NCI-H510A (cell line): ENCODE data around the gene PCYT1A.
"Not testable (repeated sequence)": the region's sequence is repeated elsewhere in the genome, so short reads cannot be mapped to it uniquely, and the experiment has no call there.

ENCODE experiments used
- DNase-seq: peaks from one replicate; lab custom pipeline; 2025; lab: John Stamatoyannopoulos, UW

Gene PCYT1A

DNA sequence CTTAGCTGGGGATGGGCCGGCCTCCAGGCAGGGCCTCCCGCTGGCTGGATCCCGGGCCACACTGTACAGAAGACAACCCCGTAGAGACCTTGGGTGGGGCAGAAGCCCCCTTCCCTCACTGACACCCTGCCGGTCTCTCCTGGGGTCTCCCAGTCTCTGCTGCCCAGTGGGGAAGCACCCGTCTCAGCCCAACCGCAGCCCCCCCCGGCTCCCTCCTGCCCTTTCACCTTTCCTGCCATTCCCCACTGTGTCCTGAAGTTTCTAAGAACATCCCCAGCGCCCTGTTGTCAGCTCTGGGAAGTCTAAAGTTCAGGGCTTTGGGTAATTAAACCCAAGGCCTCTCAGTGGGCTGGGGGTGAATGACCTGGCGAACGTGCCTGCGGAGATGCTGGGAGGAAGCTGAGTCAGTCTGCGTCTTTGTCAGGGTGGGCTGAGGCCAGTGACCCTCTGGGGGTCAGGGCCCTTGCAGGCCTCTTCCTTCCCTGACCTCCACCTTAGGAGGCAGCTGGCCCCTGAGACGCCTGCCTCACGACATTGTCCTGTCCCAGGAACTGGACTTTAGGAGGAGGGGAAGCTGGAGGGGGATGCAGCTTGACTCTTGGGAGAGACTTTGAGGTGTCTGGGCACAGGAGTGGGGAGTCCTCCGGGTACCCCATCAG, 72.6 kb downstream of the PCYT1A start:
- no peak for DNase-seq

DNA sequence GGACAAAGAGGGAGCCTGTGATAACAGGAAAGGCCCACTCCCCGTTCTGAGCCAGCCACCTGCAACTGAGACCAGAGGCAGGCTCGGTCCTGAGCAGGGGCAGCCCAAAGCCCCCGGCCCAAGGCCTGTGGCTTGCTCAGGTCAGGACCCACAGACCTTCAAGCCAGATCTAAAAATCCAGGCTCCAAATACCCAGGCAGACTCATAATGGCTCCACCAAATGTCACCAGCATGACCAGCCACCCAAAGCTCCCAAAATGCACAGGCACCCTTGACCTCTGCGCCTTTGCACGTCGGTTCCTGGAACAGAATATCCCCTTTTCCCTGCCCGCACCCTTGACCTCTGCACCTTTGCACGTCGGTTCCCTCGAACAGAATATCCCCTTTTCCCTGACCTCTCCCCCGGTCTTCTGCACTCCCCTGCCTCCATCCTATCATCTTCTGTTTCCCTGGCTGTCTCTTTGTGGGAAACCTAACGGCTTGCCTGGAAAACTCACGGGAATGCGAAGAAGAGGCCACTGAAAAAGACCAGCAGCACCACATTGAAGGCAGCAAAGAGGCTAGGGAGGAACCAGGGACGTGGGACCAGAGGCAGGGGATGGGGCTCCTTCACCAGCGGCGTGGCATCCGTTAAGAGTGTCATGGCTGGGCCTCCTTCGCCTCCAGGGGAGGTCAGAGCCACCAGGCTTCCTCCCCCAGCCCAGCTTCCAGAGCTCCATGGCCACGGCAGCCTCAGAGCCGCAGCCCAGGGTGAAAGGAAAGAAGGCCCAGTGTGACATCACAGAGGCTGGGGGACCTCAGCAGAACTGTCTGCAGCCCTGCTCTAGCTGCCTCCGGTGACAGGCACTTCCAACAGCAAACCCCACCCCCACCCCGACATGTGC, 76.6 kb downstream of the PCYT1A start, which contains the start of gene ZDHHC19:
Gene ZDHHC19, minus strand, starts transcription at position 728 of the 884 bp plus-strand sequence. Its CDS starts 85 bp downstream, at position 643.
- DNase-seq = no peak

DNA sequence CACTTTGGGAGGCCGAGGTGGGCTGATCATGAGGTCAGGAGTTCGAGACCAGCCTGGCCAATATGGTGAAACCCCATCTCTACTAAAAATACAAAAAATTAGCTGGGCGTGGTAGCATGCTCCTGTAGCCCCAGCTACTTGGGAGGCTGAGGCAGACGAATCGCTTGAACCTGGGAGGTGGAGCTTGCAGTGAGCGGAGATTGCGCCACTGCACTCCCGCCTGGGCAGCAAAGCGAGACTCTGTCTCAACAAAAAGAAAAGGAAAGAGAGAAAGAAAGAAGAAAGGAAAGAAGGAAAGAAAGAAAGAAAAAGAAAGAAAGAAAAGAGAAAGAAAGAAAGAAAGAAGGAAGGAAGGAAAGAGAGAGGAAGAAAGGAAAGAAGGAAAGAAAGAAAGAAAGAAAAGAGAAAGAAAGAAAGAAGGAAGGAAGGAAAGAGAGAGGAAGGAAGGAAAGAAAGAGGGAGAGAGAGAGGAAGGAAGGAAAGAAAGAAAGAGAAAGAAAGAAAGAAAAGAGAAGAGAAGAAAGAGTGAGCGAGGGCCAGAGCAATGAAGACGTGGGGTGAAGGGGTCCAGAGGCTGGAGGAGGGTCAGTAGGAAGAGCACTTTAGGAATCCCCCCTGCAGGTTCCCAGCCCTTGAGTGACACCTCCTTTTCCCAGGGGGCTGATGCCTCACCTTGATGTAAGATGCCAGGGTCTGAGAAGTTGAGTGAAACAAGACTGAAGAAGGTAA, 77.4 kb downstream of the PCYT1A start:
- DNase-seq = not testable (repeated sequence)

DNA sequence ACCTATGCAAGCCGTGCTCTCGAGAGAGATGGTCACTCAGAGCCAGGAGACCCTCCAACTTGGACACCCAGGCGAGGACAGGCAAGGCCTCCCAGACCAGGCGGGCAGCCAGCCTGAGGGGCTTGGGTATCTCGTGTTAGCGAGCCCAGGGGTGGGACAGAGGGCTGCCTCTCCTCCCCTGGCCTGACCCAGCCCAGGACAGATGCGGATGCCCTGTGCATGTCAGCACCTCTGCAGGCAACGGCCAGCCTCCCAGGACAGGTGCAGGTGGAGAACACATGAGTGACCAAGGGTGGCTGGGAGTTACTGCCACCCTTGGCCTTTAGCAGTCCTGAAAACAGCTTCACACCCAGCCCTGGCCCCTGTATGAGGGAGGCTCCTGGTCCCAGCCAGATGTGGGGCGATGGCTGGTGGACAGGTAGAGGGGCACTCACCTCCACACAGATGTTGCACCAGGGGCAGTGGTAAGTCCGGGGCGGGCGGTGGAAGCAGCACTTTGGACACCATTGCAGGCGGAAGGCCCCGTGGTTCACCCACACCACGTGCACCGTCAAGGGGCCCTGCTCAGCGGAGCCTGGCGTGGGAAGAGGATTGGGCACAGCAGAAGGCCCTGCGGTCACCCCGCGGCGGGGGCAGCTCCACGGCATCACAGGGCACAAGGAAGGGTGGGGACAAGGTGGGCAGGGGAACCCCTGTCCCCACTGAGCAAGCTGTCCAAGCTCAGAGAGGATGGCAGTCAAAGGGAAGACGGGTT, 78.4 kb downstream of the PCYT1A start:
- no peak for DNase-seq

DNA sequence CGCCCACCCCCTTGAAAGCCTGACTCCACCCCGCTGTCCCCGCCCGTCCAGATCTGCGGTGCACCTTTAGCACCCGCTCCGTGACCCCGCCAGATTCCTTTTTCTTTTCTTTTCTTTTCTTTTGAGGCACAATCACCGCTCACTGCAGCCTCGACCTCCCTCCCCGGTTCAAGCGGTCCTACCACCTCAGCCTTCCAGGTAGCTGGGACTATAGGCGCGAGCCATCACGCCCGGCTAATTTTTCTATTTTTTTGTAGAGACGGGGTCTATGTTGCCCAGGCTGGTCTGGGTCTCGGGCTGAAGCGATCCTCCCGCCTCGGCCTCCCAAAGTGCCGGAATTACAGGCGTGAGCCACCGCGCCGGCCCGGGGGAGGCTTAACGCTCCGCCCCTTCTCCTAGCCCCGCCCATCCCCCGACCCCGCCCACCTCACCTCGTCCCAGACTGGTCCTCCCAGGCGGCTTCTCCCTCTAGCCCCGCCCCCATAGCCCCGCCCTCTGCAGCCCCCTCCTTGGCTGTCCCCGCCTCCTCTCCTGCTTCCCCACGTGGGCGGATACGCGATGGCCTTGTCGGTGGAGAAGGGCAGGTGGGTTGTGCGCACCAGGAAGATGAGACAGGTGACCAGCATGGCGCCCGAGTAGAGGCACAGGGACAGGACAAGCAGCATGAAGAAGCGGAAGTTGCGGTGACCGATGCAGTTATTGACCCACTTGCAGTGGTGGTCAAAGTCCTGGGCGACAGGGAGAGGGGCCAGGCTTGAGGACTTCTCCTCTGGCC, 79.5 kb downstream of the PCYT1A start:
- DNase-seq = no peak

DNA sequence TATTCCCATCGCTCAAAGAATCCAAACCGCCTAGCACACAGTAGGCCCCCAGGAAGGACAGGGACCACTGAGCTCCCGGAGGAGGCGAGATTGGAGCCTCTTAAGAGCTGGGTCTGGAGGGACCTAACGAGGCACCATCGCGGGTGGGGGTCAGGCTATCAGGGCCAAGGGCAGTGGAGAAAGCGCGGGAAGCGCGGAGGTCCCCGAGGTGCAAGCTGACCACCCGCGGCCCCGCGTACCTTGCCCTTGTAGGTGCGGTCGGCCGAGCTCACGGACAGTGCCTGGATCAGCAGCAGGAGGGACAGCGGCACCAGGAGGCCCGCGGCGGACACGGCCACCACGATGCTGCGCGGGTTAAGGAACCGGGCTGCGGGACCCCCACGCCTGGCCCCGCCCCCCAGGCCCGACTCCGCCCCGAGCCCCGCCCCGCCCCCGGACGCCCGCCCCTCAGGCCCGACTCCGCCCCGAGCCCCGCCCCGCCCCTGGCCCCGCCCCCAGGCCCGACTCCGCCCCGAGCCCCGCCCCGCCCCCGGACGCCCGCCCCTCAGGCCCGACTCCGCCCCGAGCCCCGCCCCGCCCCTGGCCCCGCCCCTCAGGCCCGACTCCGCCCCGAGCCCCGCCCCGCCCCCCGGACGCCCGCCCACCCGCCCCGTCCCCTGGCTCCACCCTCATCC, 80.2 kb downstream of the PCYT1A start:
- no peak for DNase-seq

DNA sequence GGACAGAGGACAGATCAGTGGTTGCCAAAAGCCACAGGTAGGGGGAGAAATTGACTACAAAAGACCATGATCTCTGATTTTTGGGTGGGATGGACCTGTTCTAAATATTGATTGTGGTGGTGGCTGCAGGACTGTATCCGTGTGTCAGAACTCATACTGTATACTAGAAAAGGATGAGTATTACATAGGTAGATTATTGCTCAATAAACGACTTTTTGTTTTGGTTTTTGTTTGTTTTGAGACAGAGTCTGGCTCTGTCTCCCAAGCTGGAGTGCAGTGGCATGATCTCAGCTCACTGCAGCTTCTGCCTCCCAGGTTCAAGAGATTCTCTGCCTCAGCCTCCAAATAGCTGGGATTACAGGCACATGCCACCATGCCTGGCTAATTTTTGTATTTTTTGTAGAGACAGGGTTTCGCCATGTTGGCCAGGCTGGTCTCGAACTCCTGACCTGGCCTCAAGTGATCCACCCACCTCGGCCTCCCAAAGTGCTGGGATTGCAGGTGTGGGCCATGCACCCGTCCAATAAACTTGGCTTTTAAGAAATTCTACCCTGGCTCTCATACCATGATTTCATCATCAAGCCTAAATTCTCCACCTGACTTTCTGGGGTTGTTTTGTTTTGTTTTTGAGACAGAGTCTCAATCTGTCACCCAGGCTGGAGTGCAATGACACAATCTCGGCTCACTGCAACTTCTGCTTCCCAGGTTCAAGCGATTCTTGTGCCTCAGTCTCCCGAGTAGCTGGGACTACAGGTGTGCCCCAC, 81.9 kb downstream of the PCYT1A start:
- DNase-seq = not testable (repeated sequence)

DNA sequence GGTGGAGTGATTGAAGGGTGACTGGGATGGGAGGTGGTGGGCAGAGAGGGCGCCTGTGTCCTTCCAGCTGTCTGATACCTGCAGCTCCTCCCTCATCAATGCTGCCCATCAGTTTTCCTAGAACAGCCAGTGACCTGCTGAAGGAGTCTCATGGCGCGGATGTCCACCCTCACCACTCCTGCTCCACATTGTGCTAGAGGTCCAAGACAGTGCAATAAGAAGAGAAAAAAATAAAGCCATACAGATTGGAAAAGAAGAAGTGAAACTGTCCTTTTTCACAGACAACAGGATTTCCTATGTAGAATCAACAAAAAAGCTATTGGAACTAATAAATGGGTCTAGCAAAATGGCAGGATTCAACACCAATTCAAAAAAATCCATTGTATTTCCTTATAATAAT, 83.7 kb downstream of the PCYT1A start:
- DNase-seq = no peak

DNA sequence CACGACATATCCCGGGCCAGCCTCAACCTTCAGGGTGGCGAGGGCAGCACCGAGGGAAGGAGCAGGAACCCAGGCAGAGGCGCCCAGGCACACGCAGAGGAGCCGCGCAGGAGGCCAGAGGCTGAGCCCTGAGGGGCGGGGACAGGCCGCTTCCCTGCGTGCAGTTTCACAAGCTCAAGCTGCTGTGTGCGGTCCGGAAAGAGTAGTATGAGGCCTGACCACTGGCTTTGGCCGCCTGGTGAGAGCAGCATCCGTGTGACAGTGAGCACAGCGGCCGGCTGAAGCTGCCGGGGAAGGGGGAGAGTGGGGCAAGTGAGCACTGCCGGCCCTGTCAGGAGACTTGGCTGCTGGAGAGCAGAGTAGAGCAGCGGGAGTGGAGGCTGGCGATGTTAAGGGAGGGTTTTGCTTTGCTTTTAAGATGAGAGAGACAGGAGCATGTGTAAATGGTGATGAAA, 85.0 kb downstream of the PCYT1A start:
- no peak for DNase-seq

DNA sequence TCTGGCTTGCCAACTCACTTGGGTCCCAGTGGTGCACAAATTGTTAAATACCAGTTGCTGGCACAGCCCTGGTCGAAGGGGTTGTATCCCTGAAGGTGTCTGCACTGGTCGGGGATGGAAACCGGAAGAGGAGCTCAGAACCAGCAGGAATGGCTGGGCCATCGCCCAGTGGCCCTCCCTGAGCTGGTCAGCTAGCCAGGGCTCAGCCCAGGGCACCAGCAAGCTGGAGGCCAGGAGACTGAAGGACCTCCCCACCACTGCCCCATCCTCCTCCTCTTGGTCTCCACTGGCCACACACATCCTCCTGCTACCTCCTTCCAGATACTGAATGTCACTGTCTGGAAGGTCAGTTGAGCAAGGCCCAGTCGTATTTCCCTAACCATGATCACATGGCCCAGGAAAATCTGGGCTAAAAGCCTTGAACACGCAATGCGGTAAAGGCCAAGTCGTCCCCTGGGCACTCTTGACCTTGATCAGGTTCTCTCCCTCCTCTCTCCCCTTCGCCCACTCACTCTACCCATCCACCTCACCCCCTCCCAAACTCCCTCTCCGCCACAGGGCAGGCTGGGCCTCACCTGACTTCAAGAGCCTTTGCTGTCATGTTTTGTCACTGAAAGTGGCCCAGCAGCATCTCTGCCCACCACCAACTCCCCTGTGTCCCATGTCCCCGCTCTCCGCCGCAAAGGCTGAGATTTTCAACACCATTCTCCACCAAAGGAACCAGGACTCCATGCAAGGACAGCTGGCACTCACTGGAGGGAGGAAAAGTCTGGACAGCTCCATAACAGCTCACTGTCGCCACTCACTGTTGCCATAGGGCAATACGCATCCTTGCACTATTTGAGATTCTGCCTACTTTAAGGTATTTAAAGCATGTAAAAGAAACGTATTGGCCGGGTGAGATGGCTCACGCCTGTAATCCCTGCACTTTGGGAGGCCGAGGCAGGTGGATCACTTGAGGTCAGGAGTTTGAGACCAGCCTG, 88.5 kb downstream of the PCYT1A start:
- no peak for DNase-seq

DNA sequence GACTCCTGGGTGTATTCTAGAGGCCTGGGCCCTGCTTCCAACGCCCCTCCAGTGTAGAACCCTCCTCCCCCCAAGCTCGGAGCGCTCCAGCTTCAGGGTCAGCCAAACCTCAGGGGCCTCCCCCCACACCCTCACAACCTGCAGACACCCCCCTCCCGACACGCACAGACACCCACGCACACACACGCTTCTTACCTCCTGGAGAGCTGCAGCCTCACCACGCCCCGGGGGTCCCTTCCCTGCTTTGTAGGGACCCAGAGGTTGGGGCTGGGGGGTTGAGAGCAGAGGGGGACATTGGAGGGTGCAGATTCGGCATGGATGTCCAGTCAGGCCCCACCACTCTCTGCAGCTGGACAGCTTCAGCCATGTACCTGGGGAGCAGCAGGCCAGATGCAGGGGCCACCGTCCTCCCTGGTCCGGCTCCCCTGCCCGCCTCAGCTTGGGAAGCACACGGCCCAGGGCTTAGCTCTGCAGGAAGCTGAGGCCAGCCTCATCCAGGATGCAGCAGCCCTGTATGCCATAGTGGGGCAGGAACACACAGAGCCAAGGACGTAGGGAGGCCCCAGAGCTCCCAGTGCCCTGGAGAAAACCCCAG, 89.3 kb downstream of the PCYT1A start:
- DNase-seq = no peak

DNA sequence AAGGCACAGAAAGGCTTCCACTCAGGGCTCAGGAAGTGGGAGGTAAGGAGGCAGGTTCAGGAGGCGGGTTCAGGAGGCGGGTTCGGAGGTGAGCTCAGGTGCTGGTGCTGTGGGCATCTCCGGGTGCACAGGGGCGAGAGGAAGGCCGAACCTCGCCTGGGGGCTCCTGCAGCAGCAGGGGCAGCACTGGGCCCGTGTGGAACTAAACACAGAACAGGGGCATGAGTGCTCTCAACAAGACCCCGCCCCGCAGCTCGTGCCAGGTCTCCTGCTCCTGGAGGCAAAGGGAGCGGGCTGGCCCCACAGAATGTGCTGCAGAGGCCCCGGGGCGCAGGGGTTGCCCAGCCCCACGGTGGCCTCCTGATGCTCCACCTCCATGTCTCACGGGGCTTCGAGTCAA, 90.0 kb downstream of the PCYT1A start:
- no peak for DNase-seq

DNA sequence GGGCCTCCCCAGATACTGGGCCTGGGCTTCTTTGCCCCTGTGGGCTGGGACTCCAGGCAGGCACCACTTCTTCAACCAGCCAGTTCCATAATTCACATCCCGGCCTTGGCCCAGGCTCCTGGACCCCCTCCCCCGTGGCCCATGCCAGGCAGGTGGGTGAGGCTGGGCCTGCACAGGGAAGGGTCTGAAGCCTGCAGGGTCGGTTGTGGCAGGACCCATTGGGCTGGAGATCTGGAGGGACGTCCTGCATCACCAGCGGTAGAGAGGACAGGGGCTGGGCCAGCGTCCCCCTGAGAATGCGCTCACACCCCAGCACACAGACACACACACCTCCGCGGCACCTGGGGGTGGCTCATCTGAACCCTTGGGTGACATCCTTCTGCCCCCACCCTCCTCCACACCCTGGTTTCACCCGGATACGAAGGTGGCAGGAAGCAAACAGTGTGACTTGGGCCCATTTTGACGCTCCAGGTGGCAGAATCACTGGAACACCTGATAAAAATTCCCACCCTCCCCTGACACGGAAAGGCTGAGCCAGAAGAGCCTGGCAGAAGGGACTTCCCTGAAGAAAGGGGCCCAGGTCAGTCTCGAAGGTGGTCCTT, 91.8 kb downstream of the PCYT1A start:
- DNase-seq = no peak

DNA sequence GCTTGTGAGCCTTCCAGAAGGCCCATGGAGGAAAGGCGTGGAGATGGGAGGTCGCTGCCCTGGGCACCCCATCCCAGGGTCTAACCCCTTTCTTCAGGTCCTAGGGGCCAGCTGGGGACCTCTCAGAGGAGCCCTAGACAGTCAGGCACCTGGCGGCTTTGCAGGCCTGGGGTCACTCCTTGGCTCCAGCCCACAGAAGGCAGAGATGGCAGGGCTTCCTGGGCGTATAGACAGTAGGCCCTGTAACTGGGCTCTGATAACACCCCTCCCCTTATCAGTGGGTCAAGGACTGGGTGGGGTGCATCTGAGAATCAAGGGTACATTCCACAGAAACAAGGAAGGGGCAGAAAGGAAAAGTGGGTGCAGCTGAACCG, 93.0 kb downstream of the PCYT1A start:
- no peak for DNase-seq

DNA sequence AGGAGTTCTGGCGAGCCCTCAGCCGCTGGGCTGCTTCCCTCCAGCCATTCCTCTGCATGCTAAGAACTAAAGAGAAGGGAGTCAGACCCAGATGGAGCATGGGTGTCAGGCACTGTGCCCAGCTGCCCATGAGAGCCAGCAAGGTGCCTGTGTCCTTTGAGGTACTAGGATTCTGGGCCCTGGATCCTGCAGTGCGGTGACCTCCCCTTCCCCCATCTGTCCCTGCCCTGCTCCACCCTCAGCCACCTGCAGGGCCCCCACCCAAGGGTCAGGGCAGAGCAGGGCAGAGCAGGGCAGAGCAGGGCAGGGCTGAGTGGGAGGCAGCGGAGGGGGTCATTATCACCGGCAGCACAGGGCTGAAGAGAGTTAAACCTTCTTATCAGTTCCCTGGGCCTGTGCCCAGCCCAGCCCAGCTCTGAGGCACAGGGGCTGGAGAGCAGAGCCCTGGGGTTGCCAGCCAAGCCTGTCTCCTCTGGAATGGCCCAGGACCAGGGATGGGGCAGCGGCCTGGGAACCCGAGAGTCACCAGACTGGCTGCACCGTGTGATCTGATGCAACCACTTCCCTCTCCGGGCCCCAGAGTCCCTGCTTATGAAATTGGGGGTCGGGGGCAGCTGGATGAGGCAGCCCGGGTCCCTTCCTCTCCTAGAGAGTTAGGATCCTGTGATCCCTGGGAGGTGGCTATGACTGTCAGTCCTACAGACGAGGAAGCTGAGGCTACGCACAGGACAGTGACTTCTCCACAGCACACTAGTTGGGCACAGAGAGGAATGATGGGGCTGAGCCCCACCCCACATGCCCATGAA, 93.6 kb downstream of the PCYT1A start:
- no peak for DNase-seq

DNA sequence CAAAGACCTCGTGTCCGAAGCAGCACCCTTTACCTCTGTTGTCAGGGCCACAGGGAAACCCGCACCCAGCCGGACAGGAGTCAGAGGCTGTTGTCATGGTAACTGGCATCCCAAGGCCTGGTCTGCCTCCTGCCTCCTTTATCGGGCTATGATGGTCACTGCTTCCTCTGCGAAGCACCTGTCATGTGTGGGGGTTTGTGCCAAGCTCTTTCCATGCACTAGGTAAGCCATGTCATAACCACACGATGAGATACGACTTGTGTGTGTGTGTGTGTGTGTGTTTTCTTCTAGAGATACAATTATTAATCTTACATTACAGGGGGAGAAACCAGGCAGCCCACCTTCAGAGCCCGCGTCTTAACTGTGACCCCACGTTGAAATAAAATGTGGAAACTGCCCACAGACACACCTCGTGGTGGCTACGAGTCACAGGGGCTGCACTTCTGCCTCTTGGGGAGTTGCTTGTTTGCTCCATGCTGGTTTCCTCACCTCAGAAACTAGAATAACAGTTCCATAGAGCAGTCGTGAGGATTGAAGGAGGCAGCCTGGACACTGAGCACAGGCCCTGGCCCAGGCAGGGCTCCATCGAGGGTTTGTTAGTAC, 94.3 kb downstream of the PCYT1A start:
- DNase-seq = no peak
